ENCODE data around the gene METTL16. TPM values are rescaled to one million over a fixed set of nuclear protein-coding genes. Genes with fewer than 3 reads are reported as not detected.
"Not testable (repeated sequence)": the region's sequence is repeated elsewhere in the genome, so short reads cannot be mapped to it uniquely, and the experiment has no call there.

Gene METTL16
- total RNA-seq, 1 experiment from 2014 or later, result 35.9 TPM

GRCh38 chr17:2502871-2503580 lies 8.7 kb downstream of the METTL16 start:
- no peak for DNase-seq (ENCODE audit: low spot score)

GRCh38 chr17:2500446-2500845 lies 11.2 kb downstream of the METTL16 start:
- no peak for DNase-seq (ENCODE audit: low spot score)

DNA sequence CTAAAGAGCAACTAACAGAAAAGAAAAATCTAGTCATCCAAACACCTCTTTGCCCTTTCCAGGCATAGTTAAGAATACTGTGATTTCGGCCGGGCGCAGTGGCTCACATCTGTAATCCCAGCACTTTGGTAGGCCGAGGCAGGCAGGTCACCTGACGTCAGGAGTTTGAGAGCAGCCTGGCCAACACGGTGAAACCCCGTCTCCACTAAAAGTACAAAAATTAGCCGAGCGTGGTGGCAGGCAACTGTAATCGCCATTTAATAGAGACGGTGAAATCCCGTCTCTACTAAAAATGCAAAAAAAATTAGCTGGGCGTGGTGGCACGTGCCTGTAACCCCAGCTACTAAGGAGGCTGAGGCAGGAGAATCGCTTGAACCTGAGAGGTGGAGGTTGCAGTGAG lies 22.4 kb downstream of the METTL16 start:
- DNase-seq (ENCODE audit: low spot score), result not testable (repeated sequence)

DNA sequence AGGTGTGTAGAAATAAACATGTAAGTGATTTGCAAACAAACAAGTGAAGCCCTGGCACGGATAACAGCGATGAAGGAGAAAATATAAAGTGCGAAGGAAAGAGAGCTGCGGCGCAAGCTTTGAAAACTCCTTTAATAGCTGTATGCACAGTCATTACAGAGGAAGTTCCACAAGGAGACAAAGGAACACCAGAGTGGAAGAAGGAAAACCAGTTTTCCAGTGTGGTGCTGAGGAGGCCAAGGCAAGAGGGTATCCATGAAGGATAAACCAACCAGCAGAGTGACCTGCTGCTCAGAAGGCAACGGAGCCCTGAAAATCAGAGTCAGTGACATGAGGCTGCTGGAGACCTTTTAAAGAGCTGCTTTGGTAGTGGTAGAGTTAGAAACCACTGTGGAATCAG lies 24.4 kb downstream of the METTL16 start:
- no peak for DNase-seq (ENCODE audit: low spot score)

- not testable (repeated sequence) for DNase-seq (ENCODE audit: low spot score)
These were observed 25.0 kb downstream of the METTL16 start for GRCh38 chr17:2486709-2487108.

DNA sequence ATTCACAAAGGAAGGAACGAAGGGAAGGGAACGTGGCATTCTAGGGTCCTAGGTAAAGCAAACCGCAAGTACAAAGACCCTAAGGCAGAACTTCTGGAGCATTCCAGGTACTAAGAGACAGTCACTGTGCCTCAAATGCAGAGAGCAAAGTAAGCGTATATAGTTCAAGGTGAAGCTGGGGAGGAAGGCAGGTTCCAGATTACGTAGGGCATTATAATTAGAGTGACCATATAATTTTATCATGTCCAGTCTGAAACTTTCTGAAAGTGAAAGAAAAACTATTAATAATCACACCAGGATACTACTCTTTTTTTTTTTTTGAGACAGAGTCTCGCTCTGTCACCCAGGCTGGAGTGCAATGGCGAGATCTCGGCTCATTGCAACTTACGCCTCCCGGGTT lies 25.7 kb downstream of the METTL16 start:
- DNase-seq (ENCODE audit: low spot score), result no peak

GRCh38 chr17:2485543-2485942 lies 26.1 kb downstream of the METTL16 start:
- DNase-seq (ENCODE audit: low spot score), result no peak

DNA sequence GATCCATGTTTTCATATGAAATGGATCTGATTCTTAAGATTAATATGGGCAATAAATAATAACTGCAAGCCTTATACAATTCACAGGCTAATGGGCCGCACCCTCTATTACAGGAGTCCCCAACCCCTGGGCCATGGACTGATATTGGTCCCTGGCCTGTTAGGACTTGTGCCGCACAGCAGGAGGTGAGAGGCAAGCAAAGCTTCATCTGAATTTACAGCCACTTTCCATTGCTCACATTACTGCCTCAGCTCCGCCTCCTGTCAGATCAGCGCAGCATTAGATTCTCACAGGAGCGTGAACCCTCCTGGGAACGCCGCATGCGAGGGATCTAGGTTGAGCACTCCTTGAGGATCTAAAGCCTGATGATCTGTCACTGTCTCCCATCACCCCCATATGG lies 26.8 kb downstream of the METTL16 start:
- DNase-seq (ENCODE audit: low spot score), result no peak

DNA sequence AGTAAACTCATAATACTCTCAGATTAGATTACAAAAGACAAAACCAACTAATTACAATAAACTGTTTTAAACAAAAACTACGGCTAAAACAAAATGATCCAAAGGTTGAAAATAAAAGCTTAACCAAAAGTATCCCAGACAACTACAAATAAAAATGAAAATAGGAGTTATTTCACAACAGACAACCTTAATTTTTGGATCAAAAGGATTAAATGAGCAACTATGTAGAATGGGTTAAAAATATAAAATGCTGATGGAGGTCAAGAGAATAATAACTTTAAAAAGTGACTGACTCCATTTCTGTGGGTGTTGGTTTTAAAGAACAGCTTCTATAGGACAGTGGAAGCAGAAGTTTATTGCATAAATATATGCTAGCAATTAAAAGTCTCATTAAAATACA lies 28.6 kb downstream of the METTL16 start:
- no peak for DNase-seq (ENCODE audit: low spot score)

- no peak for DNase-seq (ENCODE audit: low spot score)
These were observed 29.5 kb downstream of the METTL16 start for GRCh38 chr17:2482218-2482617.

DNA sequence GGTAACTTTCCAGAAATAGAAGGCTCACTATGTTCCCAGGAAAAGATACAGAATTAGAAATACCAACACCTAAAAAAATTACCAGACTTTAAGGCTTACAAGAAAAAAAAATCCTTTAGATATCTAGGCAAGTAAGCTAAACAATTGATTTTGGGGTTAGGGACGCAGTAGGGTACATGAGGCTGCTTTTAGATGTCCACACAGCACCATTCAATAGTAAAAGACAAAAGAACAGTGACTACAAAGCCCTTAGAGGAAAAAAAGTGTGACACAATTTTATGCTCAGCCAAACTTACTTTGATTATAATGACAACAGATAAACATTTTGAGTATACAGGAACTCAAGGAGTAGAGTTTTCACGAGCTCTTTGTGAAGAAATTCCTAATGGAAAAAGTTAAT lies 29.9 kb downstream of the METTL16 start:
- DNase-seq (ENCODE audit: low spot score), result no peak

- DNase-seq (ENCODE audit: low spot score), result no peak
These were observed 33.2 kb downstream of the METTL16 start for GRCh38 chr17:2478458-2478857.

GRCh38 chr17:2475056-2475455 lies 36.6 kb downstream of the METTL16 start:
- no peak for DNase-seq (ENCODE audit: low spot score)

- DNase-seq (ENCODE audit: low spot score), result no peak
These were observed 37.3 kb downstream of the METTL16 start for GRCh38 chr17:2474371-2474770.

GRCh38 chr17:2468270-2468669 lies 43.4 kb downstream of the METTL16 start:
- no peak for DNase-seq (ENCODE audit: low spot score)

DNA sequence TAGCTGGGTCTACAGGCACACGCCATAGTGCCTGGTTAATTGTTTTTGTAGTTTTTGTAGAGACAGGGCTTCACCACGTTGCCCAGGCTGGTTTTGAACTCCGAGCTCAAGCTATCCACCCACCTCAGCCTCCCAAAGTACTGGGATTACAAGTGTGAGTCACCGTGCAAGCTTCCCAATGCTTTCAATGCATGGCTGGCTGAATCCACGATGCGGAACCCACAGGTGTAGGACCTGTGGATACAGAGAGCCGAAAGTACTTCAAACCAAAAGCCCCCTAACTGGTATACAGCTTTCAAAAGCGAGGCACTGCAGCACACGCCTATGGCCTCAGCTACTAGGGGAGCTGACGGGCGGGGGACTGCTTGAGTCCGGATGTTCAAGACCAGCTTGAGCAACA lies 44.8 kb downstream of the METTL16 start:
- no peak for DNase-seq (ENCODE audit: low spot score)

- no peak for DNase-seq (ENCODE audit: low spot score)
These were observed 49.2 kb downstream of the METTL16 start for GRCh38 chr17:2462481-2462880.

GRCh38 chr17:2459917-2460271 lies 51.8 kb downstream of the METTL16 start:
- DNase-seq (ENCODE audit: low spot score), result no peak

- no peak for DNase-seq (ENCODE audit: low spot score)
These were observed 53.8 kb downstream of the METTL16 start for GRCh38 chr17:2457913-2458312.

GRCh38 chr17:2456475-2456874 lies 55.2 kb downstream of the METTL16 start:
- DNase-seq (ENCODE audit: low spot score), result no peak

- DNase-seq (ENCODE audit: low spot score), result no peak
These were observed 55.7 kb downstream of the METTL16 start for GRCh38 chr17:2455956-2456355.

DNA sequence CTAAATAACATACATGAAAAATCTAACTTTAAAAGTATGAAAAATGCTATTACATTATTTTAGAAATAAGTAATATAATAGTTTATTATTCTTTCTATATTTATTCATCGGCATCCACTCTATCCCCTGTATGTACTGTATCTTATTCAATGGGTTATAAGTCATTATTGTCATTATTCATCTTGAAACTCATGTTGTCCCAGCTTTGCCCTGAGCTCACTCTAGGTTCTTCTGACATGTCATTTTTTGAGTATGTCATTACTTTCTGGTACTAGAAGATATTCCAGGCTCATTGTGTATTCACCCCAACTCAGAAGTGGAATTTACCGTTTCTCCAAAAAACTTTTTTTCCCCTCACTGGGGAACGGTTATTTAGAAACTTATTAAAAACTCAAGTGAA lies 57.8 kb downstream of the METTL16 start:
- no peak for DNase-seq (ENCODE audit: low spot score)

- no peak for DNase-seq (ENCODE audit: low spot score)
These were observed 58.4 kb downstream of the METTL16 start for GRCh38 chr17:2453325-2453724.

DNA sequence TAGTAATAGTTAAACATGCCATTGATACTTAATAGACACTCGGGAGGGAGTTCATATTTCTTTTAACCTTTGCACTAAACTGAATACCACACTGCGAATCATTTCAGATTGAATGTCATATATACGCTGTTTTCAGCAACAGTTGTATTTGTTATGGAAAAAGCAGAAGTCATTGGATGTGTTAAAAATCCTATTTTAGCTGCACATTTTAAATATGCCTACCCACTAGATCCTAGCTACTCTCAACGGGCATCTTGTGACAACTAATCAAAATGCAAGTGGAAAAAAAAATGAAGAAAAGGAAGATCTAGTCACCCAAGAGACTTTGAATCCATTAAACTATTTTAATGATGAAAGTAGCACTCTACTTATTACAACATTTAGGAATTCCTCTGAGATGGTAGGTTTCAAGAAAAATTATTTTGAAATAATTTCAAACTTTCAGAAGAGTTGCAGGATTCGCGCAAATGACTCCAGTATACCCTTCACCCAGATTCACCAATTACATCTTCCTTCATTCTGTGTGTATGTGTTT lies 59.4 kb downstream of the METTL16 start:
- DNase-seq (ENCODE audit: low spot score), result no peak
